Breast epithelium (tissue), 3 donors: ENCODE results near the gene DCTN5.

Experiments used
- POLR2A ChIP-seq: fragments of 450-650 bp; IDR thresholded peaks from one replicate; pipeline ENCODE4 v1.6.1; 2016; ENCODE audit warnings: antibody characterized with exemption, mild to moderate bottlenecking, moderate library complexity
- POLR2AphosphoS5 ChIP-seq, 3 donors: sonication (generic); formaldehyde crosslinking; IDR thresholded peaks; one replicate each; pipeline ENCODE4 v1.6.1; 2017; ENCODE audit warnings: antibody characterized with exemption in 3 of 3
- TF ChIP-seq, protein P1 (sequence below), 3 donors: fragments of 450-650 bp; IDR thresholded peaks; one replicate each; pipeline ENCODE4 v1.5.1; 2016 to 2017; ENCODE audit warnings: antibody characterized with exemption in 3 of 3, mild to moderate bottlenecking in 3 of 3, moderate library complexity in 3 of 3

DNA sequence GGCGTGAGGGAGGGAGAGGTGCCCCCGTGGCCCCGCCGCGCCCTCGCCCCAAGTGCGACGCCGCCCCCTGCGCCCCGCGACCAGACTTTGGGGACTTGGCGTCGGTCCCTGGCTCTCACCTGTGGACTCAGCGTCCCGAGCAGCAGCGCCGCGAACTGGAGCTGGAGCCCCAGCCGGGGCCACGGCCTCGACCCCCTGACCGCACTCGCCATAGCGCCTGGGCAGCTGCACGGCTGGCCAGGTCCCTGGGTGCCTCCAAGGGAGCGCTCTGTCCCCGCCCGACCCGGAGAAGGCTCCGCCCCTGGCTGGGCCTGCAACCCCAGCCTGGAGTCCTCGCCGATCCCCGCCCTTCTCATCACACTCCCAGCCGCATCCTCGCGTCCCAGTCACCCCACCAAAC is 71.7 kb downstream of the DCTN5 start, which contains the start of gene ERN2:
- TF ChIP-seq, protein P1, sequence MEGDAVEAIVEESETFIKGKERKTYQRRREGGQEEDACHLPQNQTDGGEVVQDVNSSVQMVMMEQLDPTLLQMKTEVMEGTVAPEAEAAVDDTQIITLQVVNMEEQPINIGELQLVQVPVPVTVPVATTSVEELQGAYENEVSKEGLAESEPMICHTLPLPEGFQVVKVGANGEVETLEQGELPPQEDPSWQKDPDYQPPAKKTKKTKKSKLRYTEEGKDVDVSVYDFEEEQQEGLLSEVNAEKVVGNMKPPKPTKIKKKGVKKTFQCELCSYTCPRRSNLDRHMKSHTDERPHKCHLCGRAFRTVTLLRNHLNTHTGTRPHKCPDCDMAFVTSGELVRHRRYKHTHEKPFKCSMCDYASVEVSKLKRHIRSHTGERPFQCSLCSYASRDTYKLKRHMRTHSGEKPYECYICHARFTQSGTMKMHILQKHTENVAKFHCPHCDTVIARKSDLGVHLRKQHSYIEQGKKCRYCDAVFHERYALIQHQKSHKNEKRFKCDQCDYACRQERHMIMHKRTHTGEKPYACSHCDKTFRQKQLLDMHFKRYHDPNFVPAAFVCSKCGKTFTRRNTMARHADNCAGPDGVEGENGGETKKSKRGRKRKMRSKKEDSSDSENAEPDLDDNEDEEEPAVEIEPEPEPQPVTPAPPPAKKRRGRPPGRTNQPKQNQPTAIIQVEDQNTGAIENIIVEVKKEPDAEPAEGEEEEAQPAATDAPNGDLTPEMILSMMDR (IDR thresholded peaks at IDR 0.05): no peak
- TF ChIP-seq POLR2A: no peak
- TF ChIP-seq POLR2AphosphoS5 (IDR thresholded peaks at IDR 0.05): no peak
